Sigmoid colon (tissue), 7 donors: ENCODE data around the gene TMEM181. TPM values are rescaled to one million over a fixed set of nuclear protein-coding genes. Genes with fewer than 3 reads are reported as not detected.
"Not testable (repeated sequence)": the region's sequence is repeated elsewhere in the genome, so short reads cannot be mapped to it uniquely, and the experiment has no call there.

Experiments used
- DNase-seq: peaks from one replicate; pipeline ENCODE4 v3.0.0-alpha.2; 2019
- H3K27ac ChIP-seq, 4 donors: fragments of 200-600 bp; sonication (generic); one replicate each; pipeline ENCODE4 v1.5.1; 2016 to 2019; ENCODE audit warnings: mild to moderate bottlenecking in 1 of 4
- H3K27me3 ChIP-seq, 3 donors: fragments of 200-600 bp; sonication (generic); one replicate each; pipeline ENCODE4 v1.5.1; 2019; ENCODE audit warnings: mild to moderate bottlenecking in 1 of 3
- H3K36me3 ChIP-seq, 4 donors: fragments of 200-600 bp; sonication (generic); one replicate each; pipeline ENCODE4 v1.5.1; 2016 to 2019
- H3K4me1 ChIP-seq, 4 donors: fragments of 200-600 bp; sonication (generic); one replicate each; pipeline ENCODE4 v1.5.1; 2017 to 2019
- H3K4me3 ChIP-seq, 4 donors: fragments of 200-600 bp; sonication (generic); one replicate each; pipeline ENCODE4 v1.5.1; 2017 to 2019; ENCODE audit warnings: mild to moderate bottlenecking in 2 of 4, moderate library complexity in 1 of 4
- H3K9me3 ChIP-seq, 4 donors: fragments of 200-600 bp in 3 of 4; sonication (generic) in 3 of 4; one replicate each; pipeline versions ENCODE4 v1.5.1 to v1.6.1; 2013 to 2019
- CTCF ChIP-seq, 4 experiments: fragments of 450-650 bp in 3 of 4; fragments of 200-600 bp in 1 of 4; IDR thresholded peaks; one replicate each; pipeline ENCODE4 v1.5.1; 2016 to 2019; ENCODE audit warnings: antibody characterized with exemption in 4 of 4, mild to moderate bottlenecking in 3 of 4, moderate library complexity in 2 of 4
- EP300 ChIP-seq, 4 donors: sonication (generic); formaldehyde crosslinking; IDR thresholded peaks; one replicate each; pipeline ENCODE4 v1.6.1; 2017; ENCODE audit warnings: antibody characterized with exemption in 4 of 4
- POLR2A ChIP-seq, 2 donors: fragments of 450-650 bp; IDR thresholded peaks; one replicate each; pipeline ENCODE4 v1.6.1; 2016; ENCODE audit warnings: antibody characterized with exemption in 2 of 2, mild to moderate bottlenecking in 2 of 2, moderate library complexity in 2 of 2
- POLR2AphosphoS5 ChIP-seq, 4 donors: sonication (generic); formaldehyde crosslinking; IDR thresholded peaks; one replicate each; pipeline ENCODE4 v1.6.1; 2017; ENCODE audit warnings: antibody characterized with exemption in 4 of 4
- WGBS, 2 donors: extraction: QIAGEN DNeasy Blood & Tissue Kit; methylation state at CpG; one replicate each; pipeline ENCODE4 v1.1.7; 2013; 5-methylcytosine and 5-hydroxymethylcytosine counted together
- intact Hi-C: fragments of 100-400 bp; cut with DNase I; formaldehyde crosslinking; loops from one replicate; pipeline ENCODE4 v1.15.1; 2023
- polyA plus RNA-seq, 3 donors: library from polyadenylated mRNA; stranded (reverse); fragments of 200-250 nt; gene quantifications; one replicate each; pipeline ENCODE4 v1.2.3, GENCODE V29; 2013
- total RNA-seq, 4 donors: library from RNA; depleted of rRNA; stranded (reverse); fragments of >200 nt; gene quantifications; one replicate each; pipeline ENCODE4 v1.1.0, GENCODE V29; 2016
- donor health status: healthy with polysubstance abuse.
- donor health status: Bipolar disorder and iron deficiency.
- donor health status: healthy.

The TMEM181 gene
- total and polyA plus RNA-seq, 7 donors, result 4.6 to 24.7 (median 20.8) TPM

DNA sequence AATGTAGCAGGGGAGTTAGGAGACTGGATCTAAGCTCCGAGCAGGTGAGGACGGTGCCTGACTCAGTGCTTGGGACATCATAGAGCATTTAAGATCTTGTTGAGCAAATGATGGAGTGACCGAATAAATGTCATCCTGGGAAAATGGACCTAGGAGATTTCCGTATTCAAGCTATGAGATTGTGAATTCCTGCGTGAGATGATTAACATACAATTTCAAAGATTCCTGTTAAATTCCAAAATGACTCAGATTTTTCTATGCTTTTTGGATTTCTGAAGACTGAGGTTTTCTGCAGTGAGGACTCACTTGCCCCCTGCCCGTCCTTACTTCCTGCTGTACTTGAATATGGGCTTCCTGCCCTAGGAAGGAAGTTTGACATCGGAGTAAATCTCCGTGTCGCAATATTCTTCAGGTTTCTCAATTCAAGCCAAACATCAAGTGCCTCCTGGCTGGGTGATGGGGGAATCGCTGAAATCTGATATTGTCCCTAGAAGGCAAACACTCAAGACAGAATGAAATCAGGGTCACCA is 95.1 kb downstream of the TMEM181 start:
- DNase-seq, result no peak
- TF ChIP-seq POLR2AphosphoS5 (IDR thresholded peaks at IDR 0.05), result peak; percentile 34 to 76 (median 52)
- no peak for TF ChIP-seq POLR2A (IDR thresholded peaks at IDR 0.05)
- TF ChIP-seq CTCF (IDR thresholded peaks at IDR 0.05), result no peak
- no peak for TF ChIP-seq EP300 (IDR thresholded peaks at IDR 0.05)
- H3K9me3 ChIP-seq, result no peaks in the 10 kb centered on the region
- H3K4me1 ChIP-seq, result peaks cover 0 to 25% (median 23%) of the 10 kb centered on the region in 4 donors
- peak overlapping the region; percentile 78 to 87 (median 84) for H3K27ac ChIP-seq
- H3K4me3 ChIP-seq, result no peak overlapping the region
- WGBS, 2 donors, result 61 to 86% methylated on average over 10 of the region's 10 CpGs
- H3K27me3 ChIP-seq, result no peaks in the 10 kb centered on the region
- no peaks in the 10 kb centered on the region for H3K36me3 ChIP-seq
- intact Hi-C loops, result loop anchor here (5.0 kb wide), 1 partner anchor 37 kb away; no protein-coding TSS in a partner anchor

DNA sequence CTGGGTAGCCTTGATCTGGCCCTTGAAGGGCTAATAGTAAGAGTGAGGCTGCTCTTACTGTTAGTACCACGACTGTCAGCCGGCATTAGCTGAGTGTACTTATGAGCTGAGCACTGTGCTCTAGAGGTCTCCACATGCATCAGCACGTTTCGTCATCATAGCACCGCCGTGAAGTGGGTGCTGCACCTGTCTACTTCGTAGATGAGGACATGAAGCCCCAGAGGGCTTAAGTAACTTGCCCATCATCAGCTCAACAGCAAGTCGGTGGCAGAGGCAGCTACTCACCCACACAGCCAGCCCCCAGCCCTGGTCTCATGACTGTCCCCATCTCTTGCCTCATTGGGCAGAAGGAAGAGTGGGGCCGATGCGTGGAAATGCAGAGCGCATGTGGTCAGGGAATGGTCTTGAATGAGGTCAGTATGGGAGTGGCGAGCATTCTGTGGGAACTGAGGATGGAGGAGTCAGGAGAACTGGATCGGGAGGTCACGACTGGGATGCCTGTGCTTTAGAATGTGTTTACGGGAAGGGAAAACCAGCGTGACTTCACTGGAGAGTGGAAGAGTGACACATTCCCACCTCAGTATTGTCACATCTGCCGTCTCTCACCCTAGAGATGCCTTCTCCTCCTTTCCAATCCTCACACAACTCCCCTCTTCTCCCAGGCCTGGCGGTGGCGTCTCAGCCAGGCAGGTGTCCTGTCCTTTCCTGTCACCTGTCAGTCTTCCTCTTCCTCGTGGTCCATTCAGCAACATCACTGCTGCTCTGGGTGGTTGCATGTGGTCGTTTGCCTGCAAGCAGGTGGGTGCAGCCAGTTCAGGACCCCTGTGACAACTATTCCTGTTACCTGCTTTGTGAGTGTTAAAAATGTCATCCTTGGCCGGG is 95.9 kb downstream of the TMEM181 start:
- Histone ChIP-seq H3K27me3 (no peaks in the 10 kb centered on the region), H3K4me3 (no peak overlapping the region), H3K9me3 (no peaks in the 10 kb centered on the region), H3K27ac (peak overlapping the region in 3 of 4 donors; percentile 78 to 87 (median 86)), H3K4me1 (peaks cover 0 to 25% (median 23%) of the 10 kb centered on the region in 4 donors), H3K36me3 (no peaks in the 10 kb centered on the region)
- 86 to 87% methylated on average over 22 of the region's 22 CpGs for WGBS, 2 donors
- intact Hi-C loops, result loop anchor here (5.0 kb wide), 1 partner anchor 36 kb away; no protein-coding TSS in a partner anchor
- no peak for DNase-seq
- no peak for TF ChIP-seq EP300 (IDR thresholded peaks at IDR 0.05)
- TF ChIP-seq POLR2AphosphoS5 (IDR thresholded peaks at IDR 0.05), result no peak
- no peak for TF ChIP-seq CTCF (IDR thresholded peaks at IDR 0.05)

- not testable (repeated sequence) for H3K27me3 ChIP-seq, DNase-seq, H3K9me3 ChIP-seq, H3K36me3 ChIP-seq, H3K27ac ChIP-seq, H3K4me3 ChIP-seq
- intact Hi-C loops, result loop anchor here (5.0 kb wide), 1 partner anchor 35 kb away; no protein-coding TSS in a partner anchor
- H3K4me1 ChIP-seq, result peaks cover 0 to 25% (median 23%) of the 10 kb centered on the region in 4 donors
- WGBS, 2 donors, result 33 to 68% methylated on average over 9 of the region's 9 CpGs
Observed at GRCh38 chr6:158656986-158657385, 97.1 kb downstream of the TMEM181 start.

DNA sequence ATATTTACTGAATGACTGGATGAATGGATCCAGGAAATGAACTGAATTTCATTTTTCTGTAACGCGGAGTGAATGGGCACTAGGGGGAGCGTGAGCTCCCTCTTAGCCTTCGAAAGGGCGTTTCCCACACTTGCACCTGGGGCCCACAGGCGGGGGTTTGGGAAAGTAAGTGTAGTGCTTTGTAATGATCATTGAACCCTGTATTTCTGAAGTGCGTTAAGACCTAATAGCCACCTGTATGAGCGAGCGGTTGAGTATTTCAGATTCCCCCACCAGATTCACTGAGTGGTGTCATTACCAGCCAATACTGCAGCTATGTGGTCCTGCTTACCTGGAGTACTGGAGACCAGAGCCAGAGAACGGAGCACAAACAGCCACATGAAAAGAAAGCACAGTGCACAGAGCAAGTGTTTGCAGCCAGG is 100.5 kb downstream of the TMEM181 start:
- Histone ChIP-seq H3K9me3 (no peaks in the 10 kb centered on the region), H3K27me3 (no peaks in the 10 kb centered on the region), H3K36me3 (no peaks in the 10 kb centered on the region), H3K4me3 (no peak overlapping the region), H3K27ac (no peak overlapping the region), H3K4me1 (peaks cover 0 to 21% (median 6%) of the 10 kb centered on the region in 4 donors)
- TF ChIP-seq CTCF (IDR thresholded peaks at IDR 0.05), result peak in 2 of 4 experiments; percentile 28 to 31
- no peak for TF ChIP-seq EP300 (IDR thresholded peaks at IDR 0.05)
- TF ChIP-seq POLR2A (IDR thresholded peaks at IDR 0.05), result no peak
- TF ChIP-seq POLR2AphosphoS5 (IDR thresholded peaks at IDR 0.05), result no peak
- DNase-seq, result peak; percentile 8
- 16 to 27% methylated on average over 10 of the region's 10 CpGs for WGBS, 2 donors
- intact Hi-C loops, result no loop called here

DNA sequence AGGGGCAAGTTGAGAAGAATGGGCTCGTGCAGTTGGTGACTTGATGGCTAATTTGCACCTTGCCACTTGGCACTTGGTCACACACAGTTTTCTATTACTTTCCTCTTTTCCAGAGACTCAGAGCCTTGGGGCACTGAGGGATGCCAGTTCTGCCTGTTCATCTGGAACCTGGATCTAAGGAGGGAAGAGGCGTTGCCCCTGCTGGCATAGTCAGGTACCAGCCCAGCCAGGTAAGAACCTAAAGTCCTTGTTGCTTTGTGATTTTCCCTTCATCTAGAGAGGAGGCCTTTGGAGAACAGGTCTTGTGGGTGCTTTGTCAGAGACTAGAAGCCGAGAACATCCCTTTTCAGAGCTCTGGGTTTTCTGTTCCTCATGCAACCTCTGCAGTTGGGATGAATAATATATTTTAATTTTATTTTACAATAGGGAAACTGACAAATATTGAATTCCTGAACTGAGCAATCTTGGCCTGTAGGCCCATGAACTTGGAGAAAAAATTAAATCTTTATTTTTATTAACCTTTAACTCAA is 101.3 kb downstream of the TMEM181 start:
- TF ChIP-seq POLR2AphosphoS5 (IDR thresholded peaks at IDR 0.05), result no peak
- TF ChIP-seq EP300 (IDR thresholded peaks at IDR 0.05), result no peak
- no peak for TF ChIP-seq CTCF (IDR thresholded peaks at IDR 0.05)
- no peak for TF ChIP-seq POLR2A (IDR thresholded peaks at IDR 0.05)
- no peak overlapping the region for H3K27ac ChIP-seq
- DNase-seq, result peak; percentile 6
- H3K9me3 ChIP-seq, result no peaks in the 10 kb centered on the region
- no peaks in the 10 kb centered on the region for H3K36me3 ChIP-seq
- intact Hi-C loops, result no loop called here
- 92 to 98% methylated on average over 3 of the region's 3 CpGs for WGBS, 2 donors
- H3K4me1 ChIP-seq, result peaks cover 0 to 15% (median 0%) of the 10 kb centered on the region in 4 donors
- H3K4me3 ChIP-seq, result no peak overlapping the region
- no peaks in the 10 kb centered on the region for H3K27me3 ChIP-seq
